GM12878 (cell line): Measurements from ENCODE around the gene LRRC53. TPM values are rescaled to one million over a fixed set of nuclear protein-coding genes. Genes with fewer than 3 reads are reported as not detected.

Source experiments
- ATAC-seq: fragments of 200-7000 bp; cut with Tn5 transposase; 3 replicates; pipeline ENCODE4 v1.9.1; 2020; ENCODE audit warnings: mild to moderate bottlenecking, moderate library complexity
- BruUV-seq: library from RNA; stranded (reverse); fragments of 400-500 nt; replicated peaks from 2 replicates; lab custom pipeline; 2021; lab: Mats Ljungman, UMichigan
- CTCF ChIA-PET: fragments of 300-600 bp; sonication (Branson Sonifier 250); formaldehyde crosslinking; extraction: SDS; loops from one replicate; lab custom pipeline; 2021; ENCODE audit warnings: inconsistent platforms; lab: Yijun Ruan, JAX
- POLR2A ChIA-PET: fragments of 350-600 bp; formaldehyde crosslinking; extraction: SDS; loops from one replicate; lab custom pipeline; 2021; ENCODE audit warnings: inconsistent platforms; lab: Charles Lee
- RAD21 ChIA-PET: fragments of 300-600 bp; sonication (Branson Sonifier 250); formaldehyde crosslinking; loops from one replicate; lab custom pipeline; 2023; ENCODE audit warnings: antibody characterized with exemption; ENCODE audit not compliant: unreplicated experiment; lab: Charles Lee
- SMC1A ChIA-PET: fragments of 300-600 bp; sonication (Branson Sonifier 250); formaldehyde crosslinking; loops from one replicate; lab custom pipeline; 2023; ENCODE audit not compliant: unreplicated experiment, uncharacterized antibody; lab: Charles Lee
- DNase-seq: peaks from one replicate; pipeline ENCODE4 v3.0.0-alpha.2; 2011; ENCODE audit warnings: low read depth, low spot score
- FAIRE-seq: peaks from 3 replicates; lab custom pipeline; 2011; peaks lifted over from hg19 to GRCh38; lab: Jason Lieb, UNC
- H2AFZ ChIP-seq: 2 replicates; pipeline ENCODE4 v1.6.0; 2011; ENCODE audit warnings: low read depth, low read length, control low read depth; ENCODE audit not compliant: control insufficient read depth
- H3K27ac ChIP-seq: 2 replicates; pipeline ENCODE4 v1.5.1; 2011; ENCODE audit warnings: control low read depth; ENCODE audit not compliant: control insufficient read depth, insufficient read depth
- H3K27me3 ChIP-seq, 2 experiments: replicated peaks in 1 of 2; 2 replicates each; pipeline versions ENCODE4 v1.6.0 to v1.6.1; 2011; ENCODE audit warnings: low read length in 1 of 2; ENCODE audit not compliant: control insufficient read depth in 2 of 2, insufficient read depth in 2 of 2
- H3K36me3 ChIP-seq, 2 experiments: 2 replicates each; pipeline ENCODE4 v1.5.1; 2011; ENCODE audit warnings: low read length in 1 of 2; ENCODE audit not compliant: control insufficient read depth in 2 of 2, insufficient read depth in 2 of 2
- H3K4me1 ChIP-seq: 2 replicates; pipeline ENCODE4 v1.6.1; 2011; ENCODE audit warnings: mild to moderate bottlenecking, low read length, moderate library complexity, mixed read lengths; ENCODE audit not compliant: control insufficient read depth, insufficient read depth
- H3K4me2 ChIP-seq: 2 replicates; pipeline ENCODE4 v1.6.0; 2011; ENCODE audit warnings: control low read depth; ENCODE audit not compliant: control insufficient read depth, insufficient read depth
- H3K4me3 ChIP-seq: fragments of 200-600 bp; sonication (generic); 2 replicates; pipeline ENCODE4 v1.5.1; 2016
- H3K79me2 ChIP-seq: 2 replicates; pipeline ENCODE4 v1.6.0; 2011; ENCODE audit warnings: low read length; ENCODE audit not compliant: control insufficient read depth, insufficient read depth
- H3K9ac ChIP-seq: 2 replicates; pipeline ENCODE4 v1.8.0; 2011; ENCODE audit warnings: low read length, control low read depth, mixed read lengths; ENCODE audit not compliant: control insufficient read depth, insufficient read depth
- H3K9me3 ChIP-seq: replicated peaks from 3 replicates; pipeline ENCODE4 v1.5.1; 2011; ENCODE audit warnings: mild to moderate bottlenecking, low read length; ENCODE audit not compliant: control insufficient read depth, insufficient read depth
- H4K20me1 ChIP-seq: 2 replicates; pipeline ENCODE4 v1.6.0; 2011; ENCODE audit not compliant: control insufficient read depth, insufficient read depth
- CUX1 ChIP-seq: IDR thresholded peaks from 2 replicates; pipeline ENCODE4 v1.6.1; 2012; ENCODE audit warnings: improper control_type of control experiment, low read depth, low read length; ENCODE audit not compliant: insufficient replicate concordance
- EGR1 ChIP-seq, 2 experiments: IDR thresholded peaks; 1 replicate in 1 of 2; 2 replicates in 1 of 2; pipeline ENCODE4 v1.6.1; 2011 to 2012; ENCODE audit warnings: low read depth in 2 of 2, low read length in 2 of 2, borderline replicate concordance in 1 of 2, mild to moderate bottlenecking in 1 of 2, moderate library complexity in 1 of 2
- NFXL1 ChIP-seq: fragments of 450-650 bp; IDR thresholded peaks from 2 replicates; pipeline ENCODE4 v1.6.1; 2017; ENCODE audit warnings: antibody characterized with exemption, mild to moderate bottlenecking, borderline replicate concordance
- NKRF ChIP-seq: fragments of 450-650 bp; conservative IDR thresholded peaks from 2 replicates; pipeline ENCODE4 v1.6.1; 2017; ENCODE audit warnings: mild to moderate bottlenecking, moderate library complexity
- RB1 ChIP-seq: fragments of 450-650 bp; formaldehyde crosslinking; IDR thresholded peaks from 2 replicates; pipeline ENCODE4 v1.6.1; 2017; ENCODE audit warnings: mild to moderate bottlenecking, borderline replicate concordance
- RELB ChIP-seq: fragments of 450-650 bp; IDR thresholded peaks from 2 replicates; pipeline ENCODE4 v1.6.1; 2017; ENCODE audit warnings: low read depth, mild to moderate bottlenecking, moderate library complexity
- STAT1 ChIP-seq: fragments of 450-650 bp; conservative IDR thresholded peaks from 2 replicates; pipeline ENCODE4 v1.6.1; 2014; ENCODE audit warnings: antibody characterized with exemption, mild to moderate bottlenecking
- TCF12 ChIP-seq: IDR thresholded peaks from 2 replicates; pipeline ENCODE4 v1.6.1; 2011; ENCODE audit warnings: low read depth, mild to moderate bottlenecking, low read length
- ZNF207 ChIP-seq: fragments of 450-650 bp; IDR thresholded peaks from 2 replicates; pipeline ENCODE4 v1.6.1; 2014; ENCODE audit warnings: antibody characterized with exemption, mild to moderate bottlenecking, borderline replicate concordance
- whole genome bisulfite sequencing: methylation state at CpG from one replicate; pipeline ENCODE4 v1.1.6; 2016; ENCODE audit warnings: low lambda C conversion rate; ENCODE audit not compliant: insufficient replicate concordance, insufficient coverage; ENCODE audit errors: missing lambda C conversion rate; 5-methylcytosine and 5-hydroxymethylcytosine counted together
- in situ Hi-C: fragments of 300-500 bp; cut with MboI; formaldehyde crosslinking; loops from 9 replicates; pipeline ENCODE4 v1.14.3; 2018; ENCODE audit warnings: mixed read lengths
- intact Hi-C: fragments of 100-400 bp; cut with micrococcal nuclease; formaldehyde crosslinking; loops from one replicate; pipeline ENCODE4 v1.14.2; 2022; ENCODE audit not compliant: unreplicated experiment
- polyA plus RNA-seq, 11 experiments: library from polyadenylated mRNA; depleted of rRNA in 4 of 11; unstranded in 6 of 11; stranded (reverse) in 5 of 11; fragments of >200 nt; fragmentation: Nextera tagmentation in 4 of 11; fragmentation: Illumina TruSeq in 1 of 11; extraction: Ambion mirVana in 4 of 11; extraction: Trizol in 1 of 11; gene quantifications; 1 replicate in 1 of 11; 2 replicates in 10 of 11; pipeline versions ENCODE4 v1.2.1 to v1.2.3, GENCODE V29; 2011 to 2016; ENCODE audit warnings: inconsistent platforms in 2 of 11, missing spikeins in 2 of 11, low read depth in 1 of 11
- total RNA-seq, 4 experiments: library from RNA; depleted of rRNA in 3 of 4; stranded (reverse); fragments of >200 nt in 3 of 4; fragmentation: Illumina TruSeq in 1 of 4; extraction: Trizol in 1 of 4; gene quantifications; 2 replicates each; pipeline versions ENCODE4 v1.2.1 to v1.2.3, GENCODE V29; 2013 to 2021

The LRRC53 gene
- total and polyA plus RNA-seq, 10 of the 15 experiments (the other 5 are each of a cell fraction or from before 2014, with no cell fraction given): not detected

- BruUV-seq: no TSS peak
Measured at GRCh38 chr1:74437035-74437434, 75.4 kb downstream of the LRRC53 start.

More at GRCh38 chr1:74437035-74437434, 75.4 kb downstream of the LRRC53 start:
- H3K9ac ChIP-seq: no peak overlapping the region
- H2AFZ ChIP-seq: no peak overlapping the region
- 0 out of 3 replicates have a peak, but pooled peaks have one; percentile 27 for ATAC-seq
- ChIA-PET POLR2A (no interaction called here), CTCF (no interaction called here), RAD21 (no interaction called here), SMC1A (no interaction called here)
- H4K20me1 ChIP-seq: no peaks in the 10 kb centered on the region
- no peaks in the 10 kb centered on the region for H3K4me1 ChIP-seq
- in situ Hi-C loops: no loop called here
- H3K9me3 ChIP-seq: no peaks in the 10 kb centered on the region
- H3K36me3 ChIP-seq: no peaks in the 10 kb centered on the region
- H3K27me3 ChIP-seq: no peaks in the 10 kb centered on the region
- no peak overlapping the region for H3K27ac ChIP-seq
- TF ChIP-seq RELB: no peak
- TF ChIP-seq TCF12: no peak
- no peak for TF ChIP-seq CUX1
- no peak for TF ChIP-seq STAT1
- TF ChIP-seq EGR1 (IDR thresholded peaks at IDR 0.05; ENCODE audit: borderline replicate concordance in 1 of 2, low read depth in 2 of 2, low read length in 2 of 2): no peak
- TF ChIP-seq ZNF207: no peak
- no peak for TF ChIP-seq NFXL1
- TF ChIP-seq NKRF: no peak
- no peak for TF ChIP-seq RB1
- no peaks in the 10 kb centered on the region for H3K79me2 ChIP-seq
- intact Hi-C loops: no loop called here
- no peak for DNase-seq
- WGBS: 5% methylated on average over 1 of the region's 1 CpG
- no peak overlapping the region for H3K4me3 ChIP-seq
- no peak for FAIRE-seq
- H3K4me2 ChIP-seq: no peak overlapping the region
